GM23338 (cell line): ENCODE results near the gene NECTIN1. TPM values are rescaled to one million over a fixed set of nuclear protein-coding genes. Genes with fewer than 3 reads are reported as not detected.

Source experiments
- ATAC-seq: fragments of 200-7000 bp; cut with Tn5 transposase; 3 replicates; pipeline ENCODE4 v1.9.1; 2020
- DNase-seq: peaks from one replicate; pipeline ENCODE4 v3.0.0-alpha.2; 2015; ENCODE audit warnings: low spot score
- H2AFZ ChIP-seq: fragments of 200-600 bp; sonication (generic); 2 replicates; pipeline ENCODE4 v1.8.0; 2016; ENCODE audit warnings: antibody characterized with exemption, mild to moderate bottlenecking, moderate library complexity
- H3F3A ChIP-seq: fragments of 200-600 bp; sonication (generic); replicated peaks from 2 replicates; pipeline ENCODE4 v1.8.0; 2017; ENCODE audit warnings: antibody characterized with exemption, mixed run types, low read depth
- H3K27ac ChIP-seq: fragments of 200-600 bp; sonication (generic); 2 replicates; pipeline ENCODE4 v1.6.1; 2016; ENCODE audit warnings: low read depth
- H3K27me3 ChIP-seq: fragments of 200-600 bp; sonication (generic); 2 replicates; pipeline ENCODE4 v1.8.0; 2016; ENCODE audit warnings: mild to moderate bottlenecking, mixed run types, moderate library complexity; ENCODE audit not compliant: insufficient read depth
- H3K36me3 ChIP-seq: fragments of 200-600 bp; sonication (generic); 2 replicates; pipeline ENCODE4 v1.8.0; 2016; ENCODE audit warnings: mild to moderate bottlenecking; ENCODE audit not compliant: insufficient read depth
- H3K4me1 ChIP-seq: fragments of 200-600 bp; sonication (generic); 2 replicates; pipeline ENCODE4 v1.8.0; 2016; ENCODE audit warnings: mild to moderate bottlenecking, moderate library complexity; ENCODE audit not compliant: insufficient read depth
- H3K4me2 ChIP-seq: fragments of 200-600 bp; sonication (generic); 2 replicates; pipeline ENCODE4 v1.7.1; 2017; ENCODE audit warnings: mixed run types
- H3K4me3 ChIP-seq: fragments of 200-600 bp; sonication (generic); 2 replicates; pipeline ENCODE4 v1.6.1; 2016; ENCODE audit warnings: mixed run types
- H3K79me2 ChIP-seq: fragments of 200-600 bp; sonication (generic); replicated peaks from 2 replicates; pipeline ENCODE4 v1.8.0; 2017; ENCODE audit warnings: mild to moderate bottlenecking; ENCODE audit not compliant: insufficient read depth
- H3K9me2 ChIP-seq: fragments of 200-600 bp; sonication (generic); 2 replicates; pipeline ENCODE4 v1.8.0; 2017; ENCODE audit not compliant: insufficient read depth
- H4K20me1 ChIP-seq: fragments of 200-600 bp; sonication (generic); replicated peaks from 2 replicates; pipeline ENCODE4 v1.8.0; 2017; ENCODE audit warnings: mild to moderate bottlenecking; ENCODE audit not compliant: insufficient read depth
- H3K27ac Mint-ChIP-seq: 2 replicates; pipeline ENCODE4 v1.8.0; 2020; ENCODE audit warnings: inconsistent platforms, mild to moderate bottlenecking, moderate library complexity, mixed read lengths
- H3K27me3 Mint-ChIP-seq: 3 replicates; pipeline ENCODE4 v1.8.0; 2022; ENCODE audit warnings: low read depth, mild to moderate bottlenecking, moderate library complexity, mixed read lengths, inconsistent platforms; ENCODE audit not compliant: insufficient read depth, poor library complexity
- H3K36me3 Mint-ChIP-seq: 3 replicates; pipeline ENCODE4 v1.8.0; 2021; ENCODE audit warnings: low read depth, mild to moderate bottlenecking, inconsistent platforms, moderate library complexity, mixed read lengths
- H3K4me1 Mint-ChIP-seq: 3 replicates; pipeline ENCODE4 v1.8.0; 2020; ENCODE audit warnings: mild to moderate bottlenecking, inconsistent platforms, mixed read lengths
- H3K4me3 Mint-ChIP-seq: 3 replicates; pipeline ENCODE4 v1.8.0; 2021; ENCODE audit warnings: moderate library complexity, mild to moderate bottlenecking, inconsistent platforms, mixed read lengths
- H3K9me3 Mint-ChIP-seq: 3 replicates; pipeline ENCODE4 v1.8.0; 2020; ENCODE audit warnings: moderate library complexity, mild to moderate bottlenecking, inconsistent platforms, mixed read lengths
- CREB1 ChIP-seq: fragments of 250-450 bp; sonication (Bioruptor Pico); IDR thresholded peaks from 2 replicates; pipeline ENCODE4 v1.5.0; 2020; ENCODE audit warnings: low read depth, mild to moderate bottlenecking, moderate library complexity
- CTCF ChIP-seq, 2 experiments: fragments of 200-600 bp in 1 of 2; sonication (generic) in 1 of 2; conservative IDR thresholded peaks; 2 replicates each; pipeline versions ENCODE4 v1.5.1 to v1.6.1; 2016 to 2017; ENCODE audit warnings: antibody characterized with exemption in 2 of 2, low read depth in 2 of 2, mild to moderate bottlenecking in 2 of 2, moderate library complexity in 1 of 2
- ETS1 ChIP-seq: IDR thresholded peaks from 2 replicates; pipeline ENCODE4 v1.6.1; 2016; ENCODE audit warnings: antibody characterized with exemption
- EZH2 ChIP-seq: fragments of 200-600 bp; sonication (generic); IDR thresholded peaks from one replicate; pipeline ENCODE4 v1.8.0; 2017; ENCODE audit warnings: antibody characterized with exemption, mild to moderate bottlenecking, low read depth; ENCODE audit not compliant: unreplicated experiment
- EZH2phosphoT487 ChIP-seq: fragments of 200-600 bp; sonication (generic); IDR thresholded peaks from one replicate; pipeline ENCODE4 v1.8.1; 2018; ENCODE audit warnings: antibody characterized with exemption; ENCODE audit not compliant: unreplicated experiment
- JUNB ChIP-seq: IDR thresholded peaks from one replicate; pipeline ENCODE4 v1.6.1; 2016; ENCODE audit warnings: antibody characterized with exemption; ENCODE audit not compliant: unreplicated experiment
- NANOG ChIP-seq: IDR thresholded peaks from 2 replicates; pipeline ENCODE4 v1.6.1; 2016; ENCODE audit warnings: antibody characterized with exemption, borderline replicate concordance
- POLR2AphosphoS5 ChIP-seq: IDR thresholded peaks from 2 replicates; pipeline ENCODE4 v1.6.1; 2016; ENCODE audit warnings: antibody characterized with exemption, low read depth
- STAT1 ChIP-seq: IDR thresholded peaks from one replicate; pipeline ENCODE4 v1.6.1; 2016; ENCODE audit warnings: antibody characterized with exemption; ENCODE audit not compliant: unreplicated experiment
- ZNF114 ChIP-seq: fragments of 250-450 bp; sonication (Bioruptor Pico); IDR thresholded peaks from 2 replicates; pipeline ENCODE4 v1.5.0; 2020; ENCODE audit warnings: mild to moderate bottlenecking, moderate library complexity
- ZNF331 ChIP-seq: fragments of 250-450 bp; sonication (Bioruptor Pico); IDR thresholded peaks from 2 replicates; pipeline ENCODE4 v1.5.0; 2020; ENCODE audit warnings: low read depth, mild to moderate bottlenecking, moderate library complexity
- polyA plus RNA-seq: library from polyadenylated mRNA; unstranded; fragments of >200 nt; fragmentation: Nextera tagmentation; extraction: Ambion mirVana; gene quantifications from 2 replicates; pipeline ENCODE4 v1.2.1, GENCODE V29; 2016
- total RNA-seq: library from RNA; depleted of rRNA; stranded (reverse); fragments of >200 nt; shearing (Covaris generic); gene quantifications from 2 replicates; pipeline ENCODE4 v1.2.3, GENCODE V29; 2014
- TF ChIP-seq, protein P1 (sequence below): IDR thresholded peaks from one replicate; pipeline ENCODE4 v1.6.1; 2018; ENCODE audit warnings: antibody characterized with exemption; ENCODE audit not compliant: unreplicated experiment
- TF ChIP-seq, protein P2 (sequence below): fragments of 250-450 bp; sonication (Bioruptor Pico); IDR thresholded peaks from 2 replicates; pipeline ENCODE4 v1.5.0; 2020; ENCODE audit warnings: mild to moderate bottlenecking, moderate library complexity

The NECTIN1 gene
- total and polyA plus RNA-seq, 2 experiments from 2014 or later = 18.7 to 56.3 TPM

- Histone ChIP-seq H3K9me2 (no peaks in the 10 kb centered on the region), H2AFZ (no peak overlapping the region), H3K79me2 (no peaks in the 10 kb centered on the region), H3K4me3 (no peak overlapping the region), H3K27me3 (no peaks in the 10 kb centered on the region), H3K36me3 (no peaks in the 10 kb centered on the region), H4K20me1 (no peaks in the 10 kb centered on the region), H3K27ac (no peak overlapping the region), H3F3A (no peaks in the 10 kb centered on the region), H3K4me2 (no peak overlapping the region), H3K4me1 (no peaks in the 10 kb centered on the region)
- TF ChIP-seq STAT1 = no peak
- no peak for TF ChIP-seq POLR2AphosphoS5
- no peak for TF ChIP-seq ZNF114 (CRISPR knock-in tag)
- TF ChIP-seq EZH2phosphoT487 = no peak
- no peak for TF ChIP-seq NANOG
- no peak for TF ChIP-seq ZNF331 (CRISPR knock-in tag)
- TF ChIP-seq, protein P1, sequence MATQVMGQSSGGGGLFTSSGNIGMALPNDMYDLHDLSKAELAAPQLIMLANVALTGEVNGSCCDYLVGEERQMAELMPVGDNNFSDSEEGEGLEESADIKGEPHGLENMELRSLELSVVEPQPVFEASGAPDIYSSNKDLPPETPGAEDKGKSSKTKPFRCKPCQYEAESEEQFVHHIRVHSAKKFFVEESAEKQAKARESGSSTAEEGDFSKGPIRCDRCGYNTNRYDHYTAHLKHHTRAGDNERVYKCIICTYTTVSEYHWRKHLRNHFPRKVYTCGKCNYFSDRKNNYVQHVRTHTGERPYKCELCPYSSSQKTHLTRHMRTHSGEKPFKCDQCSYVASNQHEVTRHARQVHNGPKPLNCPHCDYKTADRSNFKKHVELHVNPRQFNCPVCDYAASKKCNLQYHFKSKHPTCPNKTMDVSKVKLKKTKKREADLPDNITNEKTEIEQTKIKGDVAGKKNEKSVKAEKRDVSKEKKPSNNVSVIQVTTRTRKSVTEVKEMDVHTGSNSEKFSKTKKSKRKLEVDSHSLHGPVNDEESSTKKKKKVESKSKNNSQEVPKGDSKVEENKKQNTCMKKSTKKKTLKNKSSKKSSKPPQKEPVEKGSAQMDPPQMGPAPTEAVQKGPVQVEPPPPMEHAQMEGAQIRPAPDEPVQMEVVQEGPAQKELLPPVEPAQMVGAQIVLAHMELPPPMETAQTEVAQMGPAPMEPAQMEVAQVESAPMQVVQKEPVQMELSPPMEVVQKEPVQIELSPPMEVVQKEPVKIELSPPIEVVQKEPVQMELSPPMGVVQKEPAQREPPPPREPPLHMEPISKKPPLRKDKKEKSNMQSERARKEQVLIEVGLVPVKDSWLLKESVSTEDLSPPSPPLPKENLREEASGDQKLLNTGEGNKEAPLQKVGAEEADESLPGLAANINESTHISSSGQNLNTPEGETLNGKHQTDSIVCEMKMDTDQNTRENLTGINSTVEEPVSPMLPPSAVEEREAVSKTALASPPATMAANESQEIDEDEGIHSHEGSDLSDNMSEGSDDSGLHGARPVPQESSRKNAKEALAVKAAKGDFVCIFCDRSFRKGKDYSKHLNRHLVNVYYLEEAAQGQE = no peak
- TF ChIP-seq ETS1 = no peak
- TF ChIP-seq CTCF (conservative IDR thresholded peaks at IDR 0.05; ENCODE audit: low read depth in 2 of 2) = no peak
- TF ChIP-seq, protein P2, sequence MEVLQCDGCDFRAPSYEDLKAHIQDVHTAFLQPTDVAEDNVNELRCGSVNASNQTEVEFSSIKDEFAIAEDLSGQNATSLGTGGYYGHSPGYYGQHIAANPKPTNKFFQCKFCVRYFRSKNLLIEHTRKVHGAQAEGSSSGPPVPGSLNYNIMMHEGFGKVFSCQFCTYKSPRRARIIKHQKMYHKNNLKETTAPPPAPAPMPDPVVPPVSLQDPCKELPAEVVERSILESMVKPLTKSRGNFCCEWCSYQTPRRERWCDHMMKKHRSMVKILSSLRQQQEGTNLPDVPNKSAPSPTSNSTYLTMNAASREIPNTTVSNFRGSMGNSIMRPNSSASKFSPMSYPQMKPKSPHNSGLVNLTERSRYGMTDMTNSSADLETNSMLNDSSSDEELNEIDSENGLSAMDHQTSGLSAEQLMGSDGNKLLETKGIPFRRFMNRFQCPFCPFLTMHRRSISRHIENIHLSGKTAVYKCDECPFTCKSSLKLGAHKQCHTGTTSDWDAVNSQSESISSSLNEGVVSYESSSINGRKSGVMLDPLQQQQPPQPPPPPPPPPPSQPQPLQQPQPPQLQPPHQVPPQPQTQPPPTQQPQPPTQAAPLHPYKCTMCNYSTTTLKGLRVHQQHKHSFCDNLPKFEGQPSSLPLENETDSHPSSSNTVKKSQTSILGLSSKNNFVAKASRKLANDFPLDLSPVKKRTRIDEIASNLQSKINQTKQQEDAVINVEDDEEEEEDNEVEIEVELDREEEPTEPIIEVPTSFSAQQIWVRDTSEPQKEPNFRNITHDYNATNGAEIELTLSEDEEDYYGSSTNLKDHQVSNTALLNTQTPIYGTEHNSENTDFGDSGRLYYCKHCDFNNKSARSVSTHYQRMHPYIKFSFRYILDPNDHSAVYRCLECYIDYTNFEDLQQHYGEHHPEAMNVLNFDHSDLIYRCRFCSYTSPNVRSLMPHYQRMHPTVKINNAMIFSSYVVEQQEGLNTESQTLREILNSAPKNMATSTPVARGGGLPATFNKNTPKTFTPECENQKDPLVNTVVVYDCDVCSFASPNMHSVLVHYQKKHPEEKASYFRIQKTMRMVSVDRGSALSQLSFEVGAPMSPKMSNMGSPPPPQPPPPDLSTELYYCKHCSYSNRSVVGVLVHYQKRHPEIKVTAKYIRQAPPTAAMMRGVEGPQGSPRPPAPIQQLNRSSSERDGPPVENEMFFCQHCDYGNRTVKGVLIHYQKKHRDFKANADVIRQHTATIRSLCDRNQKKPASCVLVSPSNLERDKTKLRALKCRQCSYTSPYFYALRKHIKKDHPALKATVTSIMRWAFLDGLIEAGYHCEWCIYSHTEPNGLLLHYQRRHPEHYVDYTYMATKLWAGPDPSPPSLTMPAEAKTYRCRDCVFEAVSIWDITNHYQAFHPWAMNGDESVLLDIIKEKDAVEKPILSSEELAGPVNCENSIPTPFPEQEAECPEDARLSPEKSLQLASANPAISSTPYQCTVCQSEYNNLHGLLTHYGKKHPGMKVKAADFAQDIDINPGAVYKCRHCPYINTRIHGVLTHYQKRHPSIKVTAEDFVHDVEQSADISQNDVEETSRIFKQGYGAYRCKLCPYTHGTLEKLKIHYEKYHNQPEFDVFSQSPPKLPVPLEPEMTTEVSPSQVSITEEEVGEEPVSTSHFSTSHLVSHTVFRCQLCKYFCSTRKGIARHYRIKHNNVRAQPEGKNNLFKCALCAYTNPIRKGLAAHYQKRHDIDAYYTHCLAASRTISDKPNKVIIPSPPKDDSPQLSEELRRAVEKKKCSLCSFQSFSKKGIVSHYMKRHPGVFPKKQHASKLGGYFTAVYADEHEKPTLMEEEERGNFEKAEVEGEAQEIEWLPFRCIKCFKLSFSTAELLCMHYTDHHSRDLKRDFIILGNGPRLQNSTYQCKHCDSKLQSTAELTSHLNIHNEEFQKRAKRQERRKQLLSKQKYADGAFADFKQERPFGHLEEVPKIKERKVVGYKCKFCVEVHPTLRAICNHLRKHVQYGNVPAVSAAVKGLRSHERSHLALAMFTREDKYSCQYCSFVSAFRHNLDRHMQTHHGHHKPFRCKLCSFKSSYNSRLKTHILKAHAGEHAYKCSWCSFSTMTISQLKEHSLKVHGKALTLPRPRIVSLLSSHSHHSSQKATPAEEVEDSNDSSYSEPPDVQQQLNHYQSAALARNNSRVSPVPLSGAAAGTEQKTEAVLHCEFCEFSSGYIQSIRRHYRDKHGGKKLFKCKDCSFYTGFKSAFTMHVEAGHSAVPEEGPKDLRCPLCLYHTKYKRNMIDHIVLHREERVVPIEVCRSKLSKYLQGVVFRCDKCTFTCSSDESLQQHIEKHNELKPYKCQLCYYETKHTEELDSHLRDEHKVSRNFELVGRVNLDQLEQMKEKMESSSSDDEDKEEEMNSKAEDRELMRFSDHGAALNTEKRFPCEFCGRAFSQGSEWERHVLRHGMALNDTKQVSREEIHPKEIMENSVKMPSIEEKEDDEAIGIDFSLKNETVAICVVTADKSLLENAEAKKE (CRISPR knock-in tag) = no peak
- TF ChIP-seq JUNB = no peak
- TF ChIP-seq CREB1 (CRISPR knock-in tag) = no peak
- no peak for TF ChIP-seq EZH2
- Mint-ChIP-seq H3K27ac (no peak overlapping the region), H3K27me3 (peaks cover 25% of the 10 kb centered on the region), H3K4me3 (no peak overlapping the region), H3K9me3 (no peaks in the 10 kb centered on the region), H3K4me1 (peaks cover 3% of the 10 kb centered on the region), H3K36me3 (no peaks in the 10 kb centered on the region)
- DNase-seq (no peak), ATAC-seq (no peak)
Measured at GRCh38 chr11:119635041-119635740, 93.8 kb downstream of the NECTIN1 start.
